NCI-H510A treated with DMSO at 0.1 percent for 48 hours (cell line): Measurements from ENCODE around the gene ENDOV.

Experiments
- DNase-seq: peaks from one replicate; lab custom pipeline; 2025; lab: John Stamatoyannopoulos, UW

Gene ENDOV

GRCh38 chr17:80431246-80432195, 16.6 kb downstream of the ENDOV start:
- no peak for DNase-seq

- DNase-seq = no peak
Observed at GRCh38 chr17:80432350-80432955, 17.5 kb downstream of the ENDOV start.

GRCh38 chr17:80432961-80433550, 18.1 kb downstream of the ENDOV start:
- no peak for DNase-seq

- no peak for DNase-seq
Observed at GRCh38 chr17:80433916-80434666, 19.1 kb downstream of the ENDOV start.

- no peak for DNase-seq
Observed at GRCh38 chr17:80437532-80437931, 22.6 kb downstream of the ENDOV start.

- no peak for DNase-seq
Observed at GRCh38 chr17:80438806-80439205, 23.8 kb downstream of the ENDOV start.

GRCh38 chr17:80439499-80439898, 24.5 kb downstream of the ENDOV start:
- no peak for DNase-seq

GRCh38 chr17:80441133-80441578, 26.2 kb downstream of the ENDOV start:
- DNase-seq = no peak

GRCh38 chr17:80441598-80442322, 26.8 kb downstream of the ENDOV start:
- no peak for DNase-seq

GRCh38 chr17:80442323-80442659, 27.3 kb downstream of the ENDOV start:
- no peak for DNase-seq

- no peak for DNase-seq
Observed at GRCh38 chr17:80442764-80443163, 27.8 kb downstream of the ENDOV start.

GRCh38 chr17:80443498-80443897, 28.5 kb downstream of the ENDOV start:
- DNase-seq = no peak

- DNase-seq = no peak
Observed at GRCh38 chr17:80443916-80444643, 29.1 kb downstream of the ENDOV start.

- DNase-seq = no peak
Observed at GRCh38 chr17:80444644-80444979, 29.6 kb downstream of the ENDOV start.

GRCh38 chr17:80445007-80445725, 30.2 kb downstream of the ENDOV start:
- no peak for DNase-seq

- DNase-seq = no peak
Observed at GRCh38 chr17:80445726-80446110, 30.8 kb downstream of the ENDOV start.

GRCh38 chr17:80446645-80447405, 31.9 kb downstream of the ENDOV start:
- DNase-seq = no peak

- no peak for DNase-seq
Observed at GRCh38 chr17:80447790-80448189, 32.8 kb downstream of the ENDOV start.

- DNase-seq = no peak
Observed at GRCh38 chr17:80449194-80449929, 34.4 kb downstream of the ENDOV start.
